IMR-90 (cell line): ENCODE measurements around the gene SBF2. TPM values are rescaled to one million over a fixed set of nuclear protein-coding genes. Genes with fewer than 3 reads are reported as not detected.

Source experiments
- ATAC-seq: fragments of 200-7000 bp; cut with Tn5 transposase; 2 replicates; pipeline ENCODE4 v1.9.1; 2020; ENCODE audit warnings: low read depth, mild to moderate bottlenecking, moderate library complexity
- BruUV-seq: library from RNA; stranded (reverse); fragments of 400-500 nt; replicated peaks from 2 replicates; lab custom pipeline; 2021; lab: Mats Ljungman, UMichigan
- CTCF ChIA-PET: fragments of 300-600 bp; formaldehyde crosslinking; extraction: SDS; loops from one replicate; lab custom pipeline; 2021; ENCODE audit warnings: antibody characterized with exemption; lab: Yijun Ruan, JAX
- POLR2A ChIA-PET: fragments of 300-600 bp; sonication (Branson Sonifier 250); formaldehyde crosslinking; loops from one replicate; lab custom pipeline; 2022; ENCODE audit warnings: antibody characterized with exemption; ENCODE audit not compliant: unreplicated experiment; lab: Charles Lee
- DNase-seq: peaks from one replicate; pipeline ENCODE4 v3.0.0; 2013
- H2AFZ ChIP-seq: replicated peaks from 2 replicates; pipeline ENCODE3; 2013; ENCODE audit warnings: low read length, mild to moderate bottlenecking; ENCODE audit not compliant: poor library complexity
- H2AK5ac ChIP-seq: 2 replicates; pipeline ENCODE4 v1.6.1; 2013; ENCODE audit warnings: low read depth, low read length, inconsistent platforms
- H2AK9ac ChIP-seq: replicated peaks from 2 replicates; pipeline ENCODE3; 2013; ENCODE audit warnings: mild to moderate bottlenecking, low read depth, low read length, moderate library complexity; ENCODE audit not compliant: poor library complexity
- H2BK120ac ChIP-seq: 2 replicates; pipeline ENCODE4 v1.6.1; 2013; ENCODE audit warnings: low read depth, low read length, inconsistent platforms
- H2BK15ac ChIP-seq: 3 replicates; pipeline ENCODE4 v1.6.1; 2013; ENCODE audit warnings: low read depth, low read length, inconsistent platforms
- H2BK20ac ChIP-seq: 2 replicates; pipeline ENCODE4 v1.6.1; 2013; ENCODE audit warnings: low read depth, mild to moderate bottlenecking, inconsistent platforms, low read length, moderate library complexity
- H2BK5ac ChIP-seq: 2 replicates; pipeline ENCODE4 v1.6.1; 2013; ENCODE audit warnings: mild to moderate bottlenecking, low read depth, low read length, inconsistent platforms; ENCODE audit not compliant: poor library complexity, severe bottlenecking
- H3K14ac ChIP-seq: replicated peaks from 2 replicates; pipeline ENCODE4 v1.6.1; 2013; ENCODE audit warnings: low read depth, low read length, inconsistent platforms
- H3K18ac ChIP-seq: 2 replicates; pipeline ENCODE4 v1.6.1; 2013; ENCODE audit warnings: low read depth, low read length, control low read depth
- H3K23ac ChIP-seq: 2 replicates; pipeline ENCODE4 v1.6.1; 2013; ENCODE audit warnings: low read depth, low read length, inconsistent platforms
- H3K27ac ChIP-seq: 2 replicates; pipeline ENCODE4 v1.5.1; 2013; ENCODE audit warnings: mild to moderate bottlenecking, control low read depth, low read length; ENCODE audit not compliant: insufficient read depth
- H3K27me3 ChIP-seq: 2 replicates; pipeline ENCODE4 v1.6.1; 2013; ENCODE audit warnings: low read length; ENCODE audit not compliant: control insufficient read depth, insufficient read depth
- H3K36me3 ChIP-seq: 2 replicates; pipeline ENCODE4 v1.6.1; 2013; ENCODE audit warnings: low read length, mixed read lengths; ENCODE audit not compliant: control insufficient read depth, insufficient read depth
- H3K4ac ChIP-seq: 2 replicates; pipeline ENCODE4 v1.6.1; 2013; ENCODE audit warnings: low read depth, low read length, inconsistent platforms
- H3K4me1 ChIP-seq: 2 replicates; pipeline ENCODE4 v1.6.1; 2013; ENCODE audit warnings: low read length, mixed read lengths; ENCODE audit not compliant: control insufficient read depth, insufficient read depth
- H3K4me2 ChIP-seq: 2 replicates; pipeline ENCODE4 v1.6.1; 2013; ENCODE audit warnings: low read depth, mild to moderate bottlenecking, control low read depth, low read length, moderate library complexity
- H3K4me3 ChIP-seq: 2 replicates; pipeline ENCODE4 v1.5.1; 2013; ENCODE audit warnings: low read depth, mild to moderate bottlenecking, control low read depth, low read length, moderate library complexity; ENCODE audit not compliant: insufficient read depth
- H3K56ac ChIP-seq: 2 replicates; pipeline ENCODE4 v1.6.1; 2013; ENCODE audit warnings: low read length, inconsistent platforms; ENCODE audit not compliant: insufficient read depth; ENCODE audit errors: extremely low read depth
- H3K79me1 ChIP-seq, 2 experiments: 2 replicates each; pipeline ENCODE4 v1.6.1; 2013; ENCODE audit warnings: low read length in 2 of 2, inconsistent platforms in 1 of 2, low read depth in 1 of 2
- H3K9ac ChIP-seq: 2 replicates; pipeline ENCODE4 v1.6.1; 2013; ENCODE audit warnings: low read depth, low read length, control low read depth
- H3K9me1 ChIP-seq: 2 replicates; pipeline ENCODE4 v1.6.1; 2013; ENCODE audit warnings: low read length, inconsistent platforms; ENCODE audit not compliant: insufficient read depth
- H3K9me3 ChIP-seq: 2 replicates; pipeline ENCODE4 v1.6.1; 2013; ENCODE audit warnings: low read length; ENCODE audit not compliant: control insufficient read depth, insufficient read depth
- H4K20me1 ChIP-seq: 2 replicates; pipeline ENCODE4 v1.6.1; 2013; ENCODE audit warnings: low read length, inconsistent platforms; ENCODE audit not compliant: insufficient read depth
- H4K5ac ChIP-seq: 2 replicates; pipeline ENCODE4 v1.6.1; 2013; ENCODE audit warnings: mild to moderate bottlenecking, low read depth, low read length, control low read depth
- H4K8ac ChIP-seq, 2 experiments: 2 replicates each; pipeline ENCODE4 v1.6.1; 2013; ENCODE audit warnings: low read depth in 2 of 2, low read length in 2 of 2, control low read depth in 1 of 2, inconsistent platforms in 1 of 2
- H4K91ac ChIP-seq: 2 replicates; pipeline ENCODE4 v1.6.1; 2013; ENCODE audit warnings: low read depth, low read length, inconsistent platforms; ENCODE audit not compliant: insufficient read depth
- BHLHE40 ChIP-seq: fragments of 150-350 bp; IDR thresholded peaks from 2 replicates; pipeline ENCODE4 v1.6.1; 2016; ENCODE audit warnings: mild to moderate bottlenecking, low read depth, low read length
- CHD1 ChIP-seq: IDR thresholded peaks from 2 replicates; pipeline ENCODE4 v1.6.1; 2012; ENCODE audit warnings: low read depth, low read length, improper control_type of control experiment
- FOS ChIP-seq: fragments of 150-350 bp; IDR thresholded peaks from 2 replicates; pipeline ENCODE4 v1.6.1; 2016; ENCODE audit warnings: low read depth, low read length
- MAFK ChIP-seq: IDR thresholded peaks from 2 replicates; pipeline ENCODE4 v1.6.1; 2012; ENCODE audit warnings: low read depth, low read length, improper control_type of control experiment
- MAZ ChIP-seq: IDR thresholded peaks from 2 replicates; pipeline ENCODE4 v1.6.1; 2012; ENCODE audit warnings: low read depth, mild to moderate bottlenecking, low read length, improper control_type of control experiment, moderate library complexity, borderline replicate concordance
- MXI1 ChIP-seq: IDR thresholded peaks from 2 replicates; pipeline ENCODE4 v1.6.1; 2012; ENCODE audit warnings: low read depth, mild to moderate bottlenecking, low read length, moderate library complexity, borderline replicate concordance
- NFE2L2 ChIP-seq: fragments of 150-350 bp; IDR thresholded peaks from 2 replicates; pipeline ENCODE4 v1.6.1; 2016; ENCODE audit warnings: low read depth, mild to moderate bottlenecking, low read length
- POLR2A ChIP-seq: IDR thresholded peaks from 2 replicates; pipeline ENCODE4 v1.6.1; 2012; ENCODE audit warnings: mild to moderate bottlenecking, low read depth, low read length
- RAD21 ChIP-seq: IDR thresholded peaks from 2 replicates; pipeline ENCODE4 v1.6.1; 2012; ENCODE audit warnings: low read length, improper control_type of control experiment
- RCOR1 ChIP-seq: IDR thresholded peaks from 2 replicates; pipeline ENCODE4 v1.6.1; 2012; ENCODE audit warnings: mild to moderate bottlenecking, low read length, improper control_type of control experiment; ENCODE audit not compliant: insufficient replicate concordance
- RFX5 ChIP-seq: IDR thresholded peaks from 2 replicates; pipeline ENCODE4 v1.8.0; 2012; ENCODE audit warnings: low read depth, mild to moderate bottlenecking, low read length, moderate library complexity
- SMC3 ChIP-seq: fragments of 150-350 bp; IDR thresholded peaks from 2 replicates; pipeline ENCODE4 v1.6.1; 2016; ENCODE audit warnings: low read depth, mild to moderate bottlenecking, antibody characterized with exemption, low read length, moderate library complexity
- WGBS, 2 experiments: methylation state at CpG; one replicate each; pipeline versions ENCODE4 v1.1.5 to v1.1.7; 2013; ENCODE audit warnings: missing lambda C conversion rate in 2 of 2; ENCODE audit not compliant: insufficient read length in 1 of 2; ENCODE audit errors: extremely low coverage in 2 of 2; 5-methylcytosine and 5-hydroxymethylcytosine counted together
- dilution Hi-C: fragments of 300-500 bp; cut with HindIII; formaldehyde crosslinking; loops from one replicate; pipeline ENCODE4 v1.14.3; 2018; ENCODE audit warnings: low sequenced_read_pairs; ENCODE audit not compliant: unreplicated experiment
- in situ Hi-C: fragments of 300-500 bp; cut with MboI; formaldehyde crosslinking; loops from 3 replicates; pipeline ENCODE4 v1.14.3; 2019; ENCODE audit warnings: low sequenced_read_pairs, inconsistent platforms, mixed read lengths
- intact Hi-C: fragments of 100-400 bp; cut with micrococcal nuclease; formaldehyde crosslinking; loops from 2 replicates; pipeline ENCODE4 v1.10.0; 2022
- polyA plus RNA-seq, 3 experiments: library from polyadenylated mRNA; depleted of rRNA; stranded (reverse); fragments of >200 nt; gene quantifications; 2 replicates each; pipeline ENCODE4 v1.2.3, GENCODE V29; 2012; ENCODE audit warnings: low replicate concordance in 1 of 3
- total RNA-seq: library from RNA; depleted of rRNA; stranded (reverse); fragments of >200 nt; gene quantifications from 2 replicates; pipeline ENCODE4 v1.2.3, GENCODE V29; 2012
- TF ChIP-seq, protein P1 (sequence below): fragments of 150-350 bp; IDR thresholded peaks from 2 replicates; pipeline ENCODE4 v1.6.1; 2016; ENCODE audit warnings: low read depth, mild to moderate bottlenecking, low read length, moderate library complexity, borderline replicate concordance
- TF ChIP-seq, protein P2 (sequence below): fragments of 150-350 bp; IDR thresholded peaks from 2 replicates; pipeline ENCODE4 v1.6.1; 2017; ENCODE audit warnings: mild to moderate bottlenecking, antibody characterized with exemption, low read length, low read depth
- TF ChIP-seq, protein P3 (sequence below): conservative IDR thresholded peaks from 2 replicates; pipeline ENCODE4 v1.5.1; 2012; ENCODE audit warnings: mild to moderate bottlenecking, low read depth, low read length, improper control_type of control experiment

Gene SBF2
- total and polyA plus RNA-seq, 2 of the 4 experiments (the other 2 are of a cell fraction) = 23.8 to 51.8 TPM

DNA sequence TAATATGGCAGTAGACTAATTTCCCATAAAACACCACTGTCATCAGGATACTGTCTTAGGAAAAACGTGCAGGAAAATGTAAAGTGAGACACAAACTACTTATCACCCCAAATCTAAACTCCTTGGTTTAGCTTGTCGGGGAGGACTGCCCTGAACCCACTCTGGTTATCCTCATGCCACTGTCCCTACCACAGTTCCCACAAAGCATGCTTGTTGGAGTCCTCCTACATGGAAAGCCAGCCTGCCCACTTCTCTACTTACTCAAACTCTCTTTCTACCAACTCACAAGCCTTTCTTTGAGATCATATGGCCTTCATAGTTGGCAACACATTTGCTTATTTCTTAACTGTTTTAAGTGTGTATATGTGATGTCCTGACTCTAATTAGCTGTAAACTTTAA is 451.1 kb downstream of the SBF2 start:
- Histone ChIP-seq H3K23ac (peak overlapping the region; percentile 43; the same call in 1 of the 2 replicates), H4K5ac (no peak overlapping the region), H3K4me1 (peaks cover 3% of the 10 kb centered on the region; the same call in 1 of the 2 replicates), H3K14ac (no peak overlapping the region; the same call in 1 of the 2 replicates), H3K9ac (no peak overlapping the region), H3K36me3 (peaks cover 17% of the 10 kb centered on the region), H3K18ac (peak overlapping the region; percentile 81), H4K8ac (no peak overlapping the region; a peak in 1 of 4 replicates), H2AK9ac (no peak overlapping the region), H3K4me2 (no peak overlapping the region), H3K56ac (no peak overlapping the region), H3K4ac (peak overlapping the region; percentile 45; the same call in 1 of the 2 replicates), H3K9me3 (no peaks in the 10 kb centered on the region), H3K27me3 (no peaks in the 10 kb centered on the region), H2AFZ (no peak overlapping the region), H2BK20ac (no peak overlapping the region; the same call in 1 of the 2 replicates), H2BK5ac (no peak overlapping the region), H4K20me1 (no peaks in the 10 kb centered on the region), H3K4me3 (no peak overlapping the region), H3K9me1 (peaks cover 5% of the 10 kb centered on the region), H3K79me1 (peaks cover 0 to 3% of the 10 kb centered on the region in 2 experiments; a peak in 1 of 4 replicates), H2BK120ac (no peak overlapping the region), H2BK15ac (no peak overlapping the region), H4K91ac (no peak overlapping the region), H3K27ac (no peak overlapping the region), H2AK5ac (0 out of 2 replicates have a peak overlapping the region, but pooled peaks have one; percentile 20)
- no peak for ATAC-seq
- ChIA-PET POLR2A (no interaction called here), CTCF (interaction anchor here (0.5 to 0.6 kb wide), 2 partner anchors 9 to 319 kb away, joined by 3 to 5 read pairs; no protein-coding TSS in a partner anchor)
- in situ Hi-C loops = no loop called here
- no peak for DNase-seq
- TF ChIP-seq SMC3 (no peak), RCOR1 (no peak), MAFK (no peak), BHLHE40 (no peak), NFE2L2 (no peak), CHD1 (no peak), RFX5 (no peak), MXI1 (no peak), POLR2A (no peak), MAZ (no peak), FOS (no peak), RAD21 (no peak)
- TF ChIP-seq, protein P1, sequence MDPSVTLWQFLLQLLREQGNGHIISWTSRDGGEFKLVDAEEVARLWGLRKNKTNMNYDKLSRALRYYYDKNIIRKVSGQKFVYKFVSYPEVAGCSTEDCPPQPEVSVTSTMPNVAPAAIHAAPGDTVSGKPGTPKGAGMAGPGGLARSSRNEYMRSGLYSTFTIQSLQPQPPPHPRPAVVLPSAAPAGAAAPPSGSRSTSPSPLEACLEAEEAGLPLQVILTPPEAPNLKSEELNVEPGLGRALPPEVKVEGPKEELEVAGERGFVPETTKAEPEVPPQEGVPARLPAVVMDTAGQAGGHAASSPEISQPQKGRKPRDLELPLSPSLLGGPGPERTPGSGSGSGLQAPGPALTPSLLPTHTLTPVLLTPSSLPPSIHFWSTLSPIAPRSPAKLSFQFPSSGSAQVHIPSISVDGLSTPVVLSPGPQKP = no peak
- TF ChIP-seq, protein P2, sequence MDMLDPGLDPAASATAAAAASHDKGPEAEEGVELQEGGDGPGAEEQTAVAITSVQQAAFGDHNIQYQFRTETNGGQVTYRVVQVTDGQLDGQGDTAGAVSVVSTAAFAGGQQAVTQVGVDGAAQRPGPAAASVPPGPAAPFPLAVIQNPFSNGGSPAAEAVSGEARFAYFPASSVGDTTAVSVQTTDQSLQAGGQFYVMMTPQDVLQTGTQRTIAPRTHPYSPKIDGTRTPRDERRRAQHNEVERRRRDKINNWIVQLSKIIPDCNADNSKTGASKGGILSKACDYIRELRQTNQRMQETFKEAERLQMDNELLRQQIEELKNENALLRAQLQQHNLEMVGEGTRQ = no peak
- TF ChIP-seq, protein P3, sequence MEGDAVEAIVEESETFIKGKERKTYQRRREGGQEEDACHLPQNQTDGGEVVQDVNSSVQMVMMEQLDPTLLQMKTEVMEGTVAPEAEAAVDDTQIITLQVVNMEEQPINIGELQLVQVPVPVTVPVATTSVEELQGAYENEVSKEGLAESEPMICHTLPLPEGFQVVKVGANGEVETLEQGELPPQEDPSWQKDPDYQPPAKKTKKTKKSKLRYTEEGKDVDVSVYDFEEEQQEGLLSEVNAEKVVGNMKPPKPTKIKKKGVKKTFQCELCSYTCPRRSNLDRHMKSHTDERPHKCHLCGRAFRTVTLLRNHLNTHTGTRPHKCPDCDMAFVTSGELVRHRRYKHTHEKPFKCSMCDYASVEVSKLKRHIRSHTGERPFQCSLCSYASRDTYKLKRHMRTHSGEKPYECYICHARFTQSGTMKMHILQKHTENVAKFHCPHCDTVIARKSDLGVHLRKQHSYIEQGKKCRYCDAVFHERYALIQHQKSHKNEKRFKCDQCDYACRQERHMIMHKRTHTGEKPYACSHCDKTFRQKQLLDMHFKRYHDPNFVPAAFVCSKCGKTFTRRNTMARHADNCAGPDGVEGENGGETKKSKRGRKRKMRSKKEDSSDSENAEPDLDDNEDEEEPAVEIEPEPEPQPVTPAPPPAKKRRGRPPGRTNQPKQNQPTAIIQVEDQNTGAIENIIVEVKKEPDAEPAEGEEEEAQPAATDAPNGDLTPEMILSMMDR = no peak
- dilution Hi-C loops = no loop called here
- WGBS, 2 experiments = no CpG with 5 or more reads among the region's 2 CpGs
- no TSS peak for BruUV-seq
- intact Hi-C loops = no loop called here
